ENCODE measurements around the gene MYORG.
A peak's percentile ranks its signal among the peaks of the same experiment; 100 is the strongest.
"Not testable (repeated sequence)": the region's sequence is repeated elsewhere in the genome, so short reads cannot be mapped to it uniquely, and the experiment has no call there.

Gene MYORG

DNA sequence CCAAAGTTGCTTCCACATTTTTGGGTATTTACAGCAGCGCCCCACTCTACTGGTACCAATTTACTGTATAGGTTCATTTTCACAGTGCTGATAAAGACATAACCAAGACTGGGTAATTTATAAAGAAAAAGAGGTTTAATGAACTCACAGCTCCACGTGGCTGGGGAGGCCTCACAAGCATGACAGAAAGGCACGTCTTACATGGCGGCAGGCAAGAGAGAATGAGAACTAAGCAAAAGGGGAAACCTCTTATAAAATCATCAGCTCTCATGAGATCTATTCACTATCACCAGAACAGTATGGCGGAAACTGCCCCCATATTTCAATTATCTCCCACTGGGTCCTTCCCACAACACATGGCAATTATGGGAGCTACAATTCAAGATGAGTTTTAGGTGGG, 7.9 kb downstream of the MYORG start:
- not testable (repeated sequence) for DNase-seq (ENCODE audit: low spot score)

DNA sequence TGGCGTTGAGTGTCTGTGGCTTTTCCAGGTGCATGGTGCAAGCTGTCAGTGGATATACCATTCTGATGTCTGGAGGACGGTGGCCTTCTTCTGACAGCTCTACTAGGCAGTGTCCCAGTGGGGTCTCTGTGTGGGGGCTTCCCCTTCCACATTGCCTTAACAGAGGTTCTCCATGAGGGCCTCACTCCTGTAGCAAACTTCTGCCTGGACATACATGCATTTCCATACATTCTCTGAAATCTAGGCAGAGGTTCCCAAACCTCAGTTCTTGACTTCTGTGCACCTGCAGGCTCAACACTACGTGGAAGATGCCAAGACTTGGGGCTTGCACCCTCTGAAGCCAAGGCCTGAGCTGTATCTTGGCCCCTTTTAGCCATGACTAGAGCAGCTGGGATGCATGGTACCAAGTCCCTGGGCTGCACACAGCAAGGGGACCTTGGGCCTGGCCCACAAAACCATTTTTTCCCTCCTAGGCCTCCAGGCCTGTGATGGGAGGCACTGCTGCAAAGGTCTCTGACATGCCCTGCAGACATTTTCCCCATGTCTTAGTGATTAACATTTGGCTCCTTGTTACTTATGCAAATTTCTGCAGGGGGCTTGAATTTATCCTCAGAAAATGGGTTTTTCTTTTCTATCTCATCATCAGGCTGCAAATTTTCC, 8.8 kb downstream of the MYORG start:
- not testable (repeated sequence) for DNase-seq (ENCODE audit: low spot score)

DNA sequence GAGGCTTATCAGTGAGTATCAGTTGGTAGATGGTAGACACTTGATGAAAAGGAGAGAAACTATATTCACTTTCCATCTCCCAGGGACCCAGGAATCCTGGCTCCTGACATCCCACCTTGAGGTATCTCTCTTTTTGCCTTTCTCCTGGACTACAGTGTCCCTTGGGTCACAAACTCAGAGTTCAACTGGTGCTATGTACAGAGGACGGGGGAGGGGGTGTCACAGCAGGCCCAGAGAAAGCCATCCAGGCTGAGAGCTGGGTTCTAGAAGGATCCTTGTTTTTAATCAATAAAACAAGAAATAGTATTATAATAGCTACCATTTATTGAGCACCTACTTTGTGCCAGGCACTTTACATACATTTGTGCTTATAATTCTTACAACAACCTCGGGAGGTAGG, 10.3 kb downstream of the MYORG start:
- no peak for DNase-seq (ENCODE audit: low spot score)

DNA sequence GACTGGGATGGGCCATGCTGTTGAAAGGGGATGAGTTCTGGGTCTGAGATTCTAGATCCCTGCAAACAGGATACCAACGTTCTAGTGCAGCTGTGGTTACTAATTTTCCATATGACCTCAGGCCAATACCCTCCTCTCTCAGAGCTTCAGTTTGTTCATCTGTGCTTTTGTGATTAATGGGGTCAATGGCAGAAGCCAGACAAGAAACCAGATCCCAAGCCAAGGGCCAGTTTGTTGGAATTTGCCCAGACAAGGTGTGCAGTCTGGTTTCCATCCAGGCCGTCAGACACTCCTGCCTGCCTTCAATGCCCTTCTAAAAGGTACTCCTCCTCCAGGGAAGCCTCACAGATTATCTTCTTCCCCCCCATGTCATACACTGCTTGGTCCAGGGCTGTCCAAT, 11.4 kb downstream of the MYORG start:
- DNase-seq (ENCODE audit: low spot score), result no peak

DNA sequence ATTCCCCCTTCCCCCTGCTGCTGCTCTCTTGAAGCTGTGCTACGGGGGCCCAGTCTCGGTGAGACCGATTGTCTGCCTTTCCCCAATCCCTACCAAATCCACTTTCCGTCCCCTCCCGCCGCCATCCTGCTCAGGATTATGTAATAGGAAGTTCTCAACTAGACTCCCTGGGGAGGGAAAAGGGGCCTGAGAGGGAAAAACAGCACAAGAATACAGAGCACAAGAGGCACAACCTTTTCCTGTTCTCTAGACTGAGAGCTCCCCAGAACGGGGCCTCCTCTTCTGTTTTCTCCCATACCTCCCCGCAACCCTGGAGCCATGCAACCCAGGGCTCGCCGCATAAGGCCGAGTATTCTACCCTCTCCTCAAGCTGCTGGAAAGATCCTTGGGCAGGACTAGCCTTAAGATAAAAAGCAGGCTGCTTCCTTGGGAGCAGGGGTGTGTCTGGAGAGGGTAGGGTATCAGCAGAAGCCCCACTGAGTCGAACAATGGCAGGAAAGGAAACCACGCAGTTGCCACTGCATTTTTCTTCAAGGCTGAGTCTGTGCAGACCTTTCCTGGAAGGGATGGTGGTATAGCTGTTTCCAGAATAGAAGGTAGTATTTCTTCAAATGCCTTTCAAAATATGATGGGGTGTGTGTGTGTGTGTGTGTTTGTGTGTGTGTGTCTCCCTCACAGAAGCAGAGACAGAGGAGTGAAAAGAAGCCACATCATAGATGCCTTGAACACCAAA, 12.9 kb downstream of the MYORG start:
- peak; percentile 57 for DNase-seq (ENCODE audit: low spot score)

DNA sequence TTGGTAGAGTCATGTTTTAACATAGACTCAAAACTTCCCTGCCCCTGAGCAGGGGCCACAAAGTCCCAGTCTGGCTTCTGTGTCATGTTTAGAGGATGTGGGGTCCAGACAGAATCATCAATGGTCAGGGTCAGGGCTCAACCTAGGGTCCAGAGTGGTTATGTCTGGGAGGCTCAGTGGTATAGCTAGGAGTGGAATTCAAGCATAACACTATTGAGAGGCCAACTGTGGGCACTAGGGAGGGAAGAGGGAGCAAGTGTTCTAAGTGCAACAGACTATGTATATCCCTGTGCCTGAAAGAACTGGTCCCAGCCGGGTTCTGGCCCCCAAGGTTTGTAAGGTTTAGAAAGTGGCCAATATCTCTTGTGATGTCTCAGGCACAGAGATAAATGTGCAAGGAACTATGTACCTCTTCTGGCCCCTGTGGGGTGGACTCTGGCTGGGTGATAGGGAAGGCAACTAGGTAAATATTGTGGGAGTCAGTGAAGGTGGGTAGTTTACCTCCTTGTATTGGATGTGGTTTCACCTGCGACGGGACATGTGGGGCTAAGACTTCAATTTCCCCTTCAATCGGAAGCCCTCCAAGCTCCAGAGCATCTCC, 14.0 kb downstream of the MYORG start:
- peak; percentile 29 for DNase-seq (ENCODE audit: low spot score)

DNA sequence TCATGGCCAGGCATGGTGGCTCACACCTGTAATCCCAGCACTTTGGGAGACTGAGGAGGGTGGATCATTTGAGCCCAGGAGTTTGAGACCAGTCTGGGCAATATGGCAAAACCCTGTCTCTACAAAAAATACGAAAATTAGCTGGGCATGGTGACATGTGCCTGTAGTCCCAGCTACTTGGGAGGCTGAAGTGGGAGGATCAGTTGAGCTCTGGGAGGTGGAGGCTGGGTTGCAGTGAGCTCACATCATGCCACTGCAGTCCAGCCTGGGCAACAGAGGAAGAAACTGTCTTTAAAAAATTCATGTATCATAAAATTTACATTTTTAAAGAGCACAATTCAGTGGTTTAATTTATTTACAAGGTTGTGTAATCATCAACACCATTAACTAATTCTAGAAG, 23.7 kb downstream of the MYORG start:
- not testable (repeated sequence) for DNase-seq (ENCODE audit: low spot score)

GRCh38 chr9:34352122-34352652, 24.5 kb downstream of the MYORG start:
- DNase-seq (ENCODE audit: low spot score), result peak; percentile 3

DNA sequence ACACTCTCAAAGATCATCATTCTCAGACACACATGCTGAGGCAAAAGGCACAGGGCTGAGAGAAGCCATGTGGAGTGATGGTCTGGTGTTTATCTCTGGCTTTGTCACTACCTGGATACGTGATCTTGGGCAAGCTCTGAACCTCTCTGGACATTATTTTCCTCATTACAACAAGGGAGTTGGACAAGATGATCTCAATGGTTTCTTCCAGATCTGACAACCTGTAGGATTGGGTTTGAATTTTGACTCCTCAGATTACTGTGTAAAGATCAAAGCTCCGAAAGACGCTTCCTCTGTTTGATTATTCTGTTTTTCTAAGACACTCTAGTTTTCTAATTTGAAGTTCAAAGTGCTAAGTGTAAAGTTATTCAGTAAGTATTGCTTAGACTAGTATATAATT, 27.4 kb downstream of the MYORG start:
- no peak for DNase-seq (ENCODE audit: low spot score)

DNA sequence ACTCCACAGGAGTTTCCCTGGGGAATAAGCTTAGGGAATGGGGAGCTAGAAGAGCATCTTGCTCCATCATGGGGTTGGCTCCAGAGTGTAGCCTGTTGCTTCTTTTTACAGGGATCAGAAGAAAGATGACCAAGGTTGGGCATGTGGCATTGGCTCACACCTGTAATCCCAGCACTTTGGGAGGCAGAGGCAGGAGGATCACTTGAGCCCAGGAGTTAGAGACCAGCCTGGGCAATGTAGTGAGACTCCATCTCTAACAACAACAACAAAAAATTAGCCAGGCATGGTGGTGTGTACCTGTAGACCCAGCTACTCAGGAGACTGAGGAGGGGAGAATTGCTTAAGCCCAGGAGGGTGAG, 28.9 kb downstream of the MYORG start:
- no peak for DNase-seq (ENCODE audit: low spot score)

DNA sequence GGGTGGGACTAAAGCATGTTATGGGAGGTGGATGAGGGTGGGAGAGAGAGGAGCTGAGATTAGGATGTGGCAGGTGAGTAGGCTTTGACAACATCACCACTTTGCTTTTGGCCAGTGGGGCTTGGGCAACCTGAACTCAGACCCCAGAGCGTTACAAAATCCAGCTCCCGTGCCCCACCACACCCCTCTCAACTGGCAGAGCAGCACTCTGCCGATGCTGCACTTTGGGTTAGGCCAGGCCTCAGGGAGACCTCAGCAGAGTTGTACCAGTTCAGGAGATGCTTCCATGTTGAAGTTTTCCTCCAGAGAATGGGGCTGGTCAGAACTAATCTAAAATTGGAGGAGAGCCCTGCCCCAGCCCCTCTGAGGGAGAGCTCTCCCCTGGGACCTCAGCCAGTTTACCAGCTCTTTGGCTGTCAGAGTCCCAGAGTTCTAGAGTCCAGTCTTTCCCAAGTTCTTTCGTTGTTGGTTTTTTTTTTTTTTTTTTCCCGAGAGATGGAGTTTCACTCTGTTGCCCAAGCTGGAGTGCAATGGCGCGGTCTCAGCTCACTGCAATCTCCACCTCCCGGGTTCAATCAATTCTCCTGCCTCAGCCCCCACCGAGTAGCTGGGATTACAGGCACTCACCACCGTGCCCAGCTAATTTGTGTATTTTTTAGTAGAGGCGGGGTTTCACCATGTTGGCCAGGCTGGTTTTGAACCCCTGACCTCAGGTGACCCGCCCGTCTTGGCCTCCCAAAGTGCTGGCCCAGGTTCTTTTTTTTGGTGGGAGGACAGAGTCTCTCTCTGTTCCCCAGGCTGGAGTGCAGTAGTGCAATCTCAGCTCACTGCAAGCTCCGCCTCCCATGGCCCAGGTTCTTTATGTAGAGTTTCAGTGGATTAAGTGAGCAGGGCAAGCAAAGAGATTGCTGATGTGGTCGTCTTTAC, 29.6 kb downstream of the MYORG start:
- DNase-seq (ENCODE audit: low spot score), result no peak

DNA sequence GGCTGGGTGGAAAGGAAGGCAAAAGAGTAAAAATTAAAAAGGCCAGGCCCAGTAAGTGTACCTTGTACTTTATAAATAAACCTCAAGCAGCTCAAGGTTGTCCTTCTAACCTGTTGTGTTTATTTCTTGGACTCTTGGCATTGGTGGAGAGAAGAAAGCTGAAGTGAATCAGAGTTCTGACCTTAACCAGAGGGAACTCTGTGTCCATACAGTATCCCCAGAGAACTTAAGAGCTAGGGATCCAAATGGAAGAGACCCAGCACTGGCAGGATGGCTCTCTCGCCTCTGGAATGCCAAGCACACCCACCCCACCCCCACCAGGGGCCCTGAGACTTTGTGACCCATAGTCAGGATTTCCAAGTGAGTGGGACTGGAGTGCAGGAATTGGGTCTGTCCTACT, 33.1 kb downstream of the MYORG start:
- DNase-seq (ENCODE audit: low spot score), result no peak

DNA sequence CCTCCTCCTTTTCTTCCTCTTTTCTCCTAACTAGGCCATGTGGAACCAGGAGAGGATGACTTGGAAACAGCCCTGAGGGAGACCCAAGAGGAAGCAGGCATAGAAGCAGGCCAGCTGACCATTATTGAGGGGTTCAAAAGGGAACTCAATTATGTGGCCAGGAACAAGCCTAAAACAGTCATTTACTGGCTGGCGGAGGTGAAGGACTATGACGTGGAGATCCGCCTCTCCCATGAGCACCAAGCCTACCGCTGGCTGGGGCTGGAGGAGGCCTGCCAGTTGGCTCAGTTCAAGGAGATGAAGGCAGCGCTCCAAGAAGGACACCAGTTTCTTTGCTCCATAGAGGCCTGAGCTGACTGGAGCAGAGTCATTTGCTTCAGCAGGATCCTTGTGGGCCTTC, 33.6 kb downstream of the MYORG start:
- no peak for DNase-seq (ENCODE audit: low spot score)

DNA sequence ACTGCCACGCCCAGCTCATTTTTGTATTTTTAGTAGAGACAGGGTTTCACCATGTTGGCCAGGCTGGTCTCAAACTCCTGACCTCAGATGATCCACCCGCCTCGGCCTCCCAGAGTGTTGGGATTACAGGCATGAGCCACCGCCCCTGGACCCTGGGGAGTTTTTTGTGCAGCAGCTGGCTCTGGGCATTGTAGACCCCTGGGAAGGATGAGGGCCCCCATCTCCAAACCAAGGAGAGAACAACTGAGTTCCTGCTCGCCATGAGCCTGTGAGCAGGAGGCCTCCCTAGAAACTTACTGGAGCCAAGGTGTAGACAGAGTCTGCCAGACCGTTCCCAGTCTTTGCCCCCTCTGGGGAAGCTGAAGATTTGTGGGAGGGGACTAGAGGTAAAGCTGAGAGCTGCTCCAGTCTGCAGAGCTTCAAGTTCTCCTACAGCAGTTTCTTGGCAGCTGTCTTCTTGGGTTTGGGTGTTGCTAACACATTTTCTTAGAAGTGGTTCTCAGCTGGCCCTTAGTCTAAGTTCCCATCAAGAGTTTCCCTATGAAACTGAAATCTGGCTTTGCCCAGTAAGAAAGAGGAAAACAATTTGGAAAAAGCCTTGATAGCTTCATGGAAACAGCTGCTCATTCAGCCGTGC, 34.9 kb downstream of the MYORG start:
- DNase-seq (ENCODE audit: low spot score), result no peak

- no peak for DNase-seq (ENCODE audit: low spot score)
Observed at GRCh38 chr9:34338665-34339385, 37.9 kb downstream of the MYORG start.

DNA sequence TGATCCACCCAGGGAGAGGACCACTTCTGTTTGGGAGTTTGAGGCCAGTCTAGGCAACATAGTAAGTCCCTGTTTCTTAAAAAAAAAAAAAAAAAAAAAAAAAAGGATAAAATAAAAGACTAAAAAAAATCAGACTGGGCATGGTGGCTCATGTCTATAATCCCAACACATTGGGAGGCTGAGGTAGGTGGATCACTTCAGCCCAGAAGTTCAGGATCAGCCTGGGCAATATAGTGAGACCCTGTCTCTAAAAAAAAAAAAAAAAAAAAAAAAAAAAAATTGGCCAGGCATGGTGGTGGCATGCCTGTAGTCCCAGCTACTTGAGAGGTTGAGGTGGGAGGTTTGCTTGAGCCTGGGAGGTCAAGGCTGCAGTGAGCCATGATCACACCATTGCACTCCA, 38.6 kb downstream of the MYORG start:
- not testable (repeated sequence) for DNase-seq (ENCODE audit: low spot score)

GRCh38 chr9:34337403-34337802, 39.3 kb downstream of the MYORG start:
- DNase-seq (ENCODE audit: low spot score), result no peak

GRCh38 chr9:34335376-34335775, 41.3 kb downstream of the MYORG start:
- DNase-seq (ENCODE audit: low spot score), result no peak

DNA sequence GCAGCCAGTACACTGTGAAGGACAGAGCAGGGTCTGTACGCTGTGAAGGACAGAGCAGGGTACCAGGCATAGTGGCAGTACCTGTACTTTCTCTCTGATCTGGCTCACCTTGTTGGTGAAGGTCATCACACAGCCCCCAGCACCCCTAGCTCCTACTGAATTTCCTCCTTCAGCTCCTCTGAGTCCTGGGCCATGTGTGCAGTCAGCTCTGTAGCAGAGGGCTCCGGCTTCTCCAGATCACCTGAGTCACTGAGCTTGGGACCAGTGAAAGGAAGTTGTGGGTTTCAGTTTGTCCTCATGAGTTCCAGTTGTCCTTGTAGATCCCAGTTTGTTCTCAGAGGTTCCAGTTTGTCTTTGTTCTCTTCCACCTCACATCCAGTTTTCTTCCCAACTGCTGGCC, 41.8 kb downstream of the MYORG start:
- DNase-seq (ENCODE audit: low spot score), result no peak

DNA sequence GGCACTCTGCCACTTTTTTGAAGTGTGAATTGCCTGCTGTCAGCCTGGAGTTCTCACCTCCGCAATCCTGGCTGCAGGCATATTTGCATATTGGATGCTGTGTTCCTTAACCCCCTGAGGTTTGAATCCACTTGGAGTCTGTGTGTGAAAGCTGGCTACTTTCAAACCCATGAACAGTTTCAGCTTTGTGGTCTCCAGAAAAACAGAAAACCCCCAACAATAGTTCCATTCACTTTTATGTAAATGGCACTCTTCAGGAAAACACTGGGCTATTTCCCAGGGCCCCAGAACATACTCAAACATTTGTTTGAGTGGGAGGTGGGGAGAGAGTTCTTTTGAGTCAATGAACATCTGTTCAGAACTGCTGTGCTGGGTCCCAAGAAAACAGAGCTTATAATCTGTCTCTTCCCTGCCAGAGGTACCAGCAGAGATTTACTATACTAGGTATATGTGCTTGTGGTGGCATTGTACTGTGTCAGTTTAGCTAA, 42.3 kb downstream of the MYORG start:
- DNase-seq (ENCODE audit: low spot score), result no peak

DNA sequence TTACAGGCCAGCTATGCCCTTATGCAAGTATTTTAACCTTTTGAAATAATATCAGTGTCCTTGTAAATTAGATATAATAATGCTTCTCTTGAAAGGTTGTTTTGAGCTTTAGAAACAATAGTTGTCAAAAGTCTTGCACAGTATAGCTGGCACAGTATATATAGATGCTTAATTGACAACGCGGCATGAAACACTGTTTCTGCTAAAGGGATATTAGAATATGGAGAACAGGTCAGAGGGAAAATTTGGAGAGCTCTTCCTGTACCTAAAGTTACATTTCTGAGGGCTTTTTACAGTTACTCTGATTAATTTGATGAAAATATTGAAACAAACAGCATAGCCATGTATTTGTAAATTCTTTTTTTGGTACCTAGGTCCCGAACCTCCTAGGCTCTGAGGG, 42.9 kb downstream of the MYORG start:
- no peak for DNase-seq (ENCODE audit: low spot score)
